Mammary epithelial cell (primary cell): ENCODE results near the gene CTTNBP2.

Experiments
- CTCF ChIP-seq, 2 donors: IDR thresholded peaks in 1 of 2; conservative IDR thresholded peaks in 1 of 2; 2 replicates each; pipeline ENCODE4 v1.5.1; 2011 to 2012; ENCODE audit warnings: inconsistent platforms in 2 of 2, low read length in 2 of 2, mild to moderate bottlenecking in 2 of 2, control low read depth in 1 of 2, low read depth in 1 of 2; ENCODE audit not compliant: insufficient read depth in 1 of 2; ENCODE audit errors: extremely low read depth in 1 of 2
- EZH2 ChIP-seq: IDR thresholded peaks from 2 replicates; pipeline ENCODE4 v1.6.1; 2012; ENCODE audit warnings: low read length, inconsistent platforms, borderline replicate concordance

- TF ChIP-seq CTCF (conservative IDR thresholded peaks at IDR 0.05 in 1 of 2, IDR thresholded peaks at IDR 0.05 in 1 of 2; ENCODE audit: extremely low read depth in 1 of 2, insufficient read depth in 1 of 2, low read depth in 1 of 2, low read length in 2 of 2) (no peak), EZH2 (no peak)
These were observed 68.0 kb downstream of the CTTNBP2 start for GRCh38 chr7:117805241-117805640.
